GM10266 (cell line): ENCODE data around the gene KCNJ11.

ENCODE experiments used
- DNase-seq: peaks from one replicate; pipeline ENCODE4 v3.0.0; 2012; ENCODE audit errors: extremely low spot score
- CTCF ChIP-seq: IDR thresholded peaks from 2 replicates; pipeline ENCODE4 v1.5.1; 2012; ENCODE audit warnings: mild to moderate bottlenecking, low read depth; ENCODE audit not compliant: control insufficient read depth, insufficient read depth; ENCODE audit errors: missing control alignments

The KCNJ11 gene

GRCh38 chr11:17388609-17389210, at the start of gene KCNJ11:
KCNJ11 (minus strand) TSS chr11:17388659; CDS start chr11:17388091, 568 bp downstream.
- DNase-seq: no peak

GRCh38 chr11:17437366-17437765, 48.9 kb upstream of the KCNJ11 start:
- no peak for TF ChIP-seq CTCF
- no peak for DNase-seq

More at GRCh38 chr11:17388609-17389210, at the start of gene KCNJ11:
- no peak for TF ChIP-seq CTCF

- DNase-seq: no peak
- no peak for TF ChIP-seq CTCF
These were observed 45.6 kb upstream of the KCNJ11 start for GRCh38 chr11:17434108-17434507.

DNA sequence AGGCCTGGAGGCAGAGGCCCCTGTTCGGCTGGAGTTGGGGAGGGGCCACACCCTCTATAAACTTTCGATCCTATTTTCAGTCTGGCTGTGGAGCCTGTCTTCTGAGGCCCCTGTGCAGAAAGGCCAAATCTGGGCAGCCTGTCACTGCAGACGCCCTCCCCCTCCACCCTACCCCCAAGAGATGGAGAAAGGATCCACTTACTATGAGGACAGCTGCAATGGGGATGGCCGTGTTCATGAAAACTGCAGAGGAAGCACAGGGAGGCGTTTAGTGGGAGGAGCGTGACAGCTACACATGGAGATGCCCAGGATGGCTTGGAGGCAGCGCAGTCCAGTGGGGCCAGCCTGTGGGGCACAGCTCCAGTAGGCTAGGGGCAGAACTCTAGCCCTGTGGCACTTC, 43.5 kb upstream of the KCNJ11 start:
- no peak for TF ChIP-seq CTCF

DNA sequence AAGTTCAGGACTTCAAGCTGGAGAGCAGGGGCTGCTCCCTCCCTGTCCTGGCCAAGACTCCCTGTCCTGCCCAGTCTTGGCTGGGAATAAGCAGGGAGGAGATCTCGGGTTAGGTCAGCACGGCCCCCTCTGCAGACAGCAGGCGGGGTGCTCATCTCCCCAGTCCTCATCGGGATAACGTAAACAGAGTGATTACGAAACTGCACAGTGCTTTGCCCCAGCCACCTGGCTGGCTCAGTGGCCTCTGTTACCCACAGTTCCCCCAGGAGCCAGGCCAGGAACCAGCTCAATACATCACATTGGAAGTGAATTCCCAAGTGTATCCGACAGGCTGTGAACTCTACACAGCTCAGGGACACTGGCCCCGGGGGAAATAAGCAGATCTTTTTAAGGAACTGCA, 42.7 kb upstream of the KCNJ11 start:
- no peak for TF ChIP-seq CTCF

More for the DNA sequence above, 43.5 kb upstream of the KCNJ11 start:
- no peak for DNase-seq

DNA sequence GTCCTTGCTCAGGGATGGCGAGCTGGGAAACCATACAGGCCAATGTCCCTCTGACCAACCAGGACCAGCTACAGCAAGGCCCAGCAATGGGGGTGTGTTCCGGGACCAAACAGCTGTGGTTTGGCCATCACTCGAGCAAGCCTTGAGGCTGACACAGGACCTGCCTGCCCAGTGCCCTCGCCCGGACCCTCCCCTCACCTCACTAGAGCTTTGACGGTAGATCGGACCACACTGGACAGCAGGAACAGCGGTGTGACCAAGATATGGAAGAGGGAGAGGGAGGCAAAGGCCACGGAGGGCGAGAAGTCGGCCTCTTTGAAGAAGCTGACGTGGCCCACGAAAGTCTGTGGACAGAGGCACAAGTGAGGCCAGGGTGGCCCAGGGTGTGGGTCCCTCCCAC, 42.2 kb upstream of the KCNJ11 start:
- DNase-seq: no peak
- no peak for TF ChIP-seq CTCF

More for the DNA sequence above, 42.7 kb upstream of the KCNJ11 start:
- no peak for DNase-seq

DNA sequence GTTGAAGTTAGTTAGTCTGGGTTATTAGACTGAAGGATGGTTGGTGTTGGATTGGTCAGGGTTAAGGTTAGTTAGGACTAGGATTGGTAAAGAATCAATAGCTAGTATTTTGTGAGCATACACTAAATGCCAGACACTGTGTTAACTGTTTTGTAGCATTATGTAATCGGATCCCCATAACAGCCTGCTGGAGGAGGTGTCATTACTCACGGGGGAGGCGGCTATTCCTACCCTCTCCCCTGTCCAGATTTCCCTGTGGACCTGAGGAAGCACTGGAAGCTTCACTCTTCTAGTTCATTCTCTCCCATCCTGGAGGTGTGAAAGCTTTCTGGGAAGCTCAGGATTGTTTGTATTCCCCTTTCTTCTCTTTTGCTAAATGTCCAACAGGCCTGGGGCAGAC, 40.5 kb upstream of the KCNJ11 start:
- DNase-seq: no peak
- TF ChIP-seq CTCF: no peak
